Heart left ventricle (tissue), 16 donors: Measurements from ENCODE around the gene POLR3A. TPM values are rescaled to one million over a fixed set of nuclear protein-coding genes. Genes with fewer than 3 reads are reported as not detected.

Experiments
- ATAC-seq, 4 donors: fragments of 200-7000 bp; cut with Tn5 transposase; one replicate each; pipeline ENCODE4 v1.9.1; 2020 to 2022; ENCODE audit warnings: moderate library complexity in 4 of 4, mild to moderate bottlenecking in 3 of 4, moderate number of reproducible peaks in 1 of 4
- DNase-seq, 5 donors: peaks; one replicate each; pipeline ENCODE4 v3.0.0-alpha.2; 2020
- H3K27ac ChIP-seq, 12 donors: fragments of 200-600 bp; sonication (generic) in 4 of 12; one replicate each; pipeline versions ENCODE4 v1.5.0 to v1.8.0; 2016 to 2022; ENCODE audit warnings: mild to moderate bottlenecking in 2 of 12
- H3K27me3 ChIP-seq, 9 donors: fragments of 200-600 bp; sonication (generic) in 2 of 9; one replicate each; pipeline versions ENCODE4 v1.5.1 to v1.8.0; 2016 to 2022; ENCODE audit warnings: mild to moderate bottlenecking in 3 of 9
- H3K36me3 ChIP-seq, 9 donors: fragments of 200-600 bp; sonication (generic) in 2 of 9; one replicate each; pipeline versions ENCODE4 v1.5.0 to v1.8.0; 2018 to 2022; ENCODE audit warnings: mild to moderate bottlenecking in 2 of 9
- H3K4me1 ChIP-seq, 12 donors: fragments of 200-600 bp; sonication (generic) in 4 of 12; one replicate each; pipeline versions ENCODE4 v1.5.0 to v1.8.0; 2016 to 2022; ENCODE audit warnings: mild to moderate bottlenecking in 3 of 12
- H3K4me3 ChIP-seq, 12 donors: fragments of 200-600 bp; sonication (generic) in 4 of 12; one replicate each; pipeline versions ENCODE4 v1.5.0 to v1.8.0; 2017 to 2022; ENCODE audit warnings: mild to moderate bottlenecking in 9 of 12, moderate library complexity in 4 of 12
- H3K9me3 ChIP-seq, 12 donors: fragments of 200-600 bp; sonication (generic) in 4 of 12; one replicate each; pipeline versions ENCODE4 v1.5.0 to v1.8.0; 2016 to 2022; ENCODE audit warnings: mild to moderate bottlenecking in 1 of 12
- CTCF ChIP-seq, 12 donors: fragments of 200-600 bp; sonication (generic) in 4 of 12; IDR thresholded peaks; one replicate each; pipeline versions ENCODE4 v1.5.0 to v1.8.0; 2018 to 2022; ENCODE audit warnings: antibody characterized with exemption in 12 of 12, mild to moderate bottlenecking in 5 of 12
- POLR2A ChIP-seq, 2 donors: fragments of 450-650 bp; IDR thresholded peaks; one replicate each; pipeline ENCODE4 v1.6.1; 2017; ENCODE audit warnings: antibody characterized with exemption in 2 of 2, mild to moderate bottlenecking in 2 of 2, moderate library complexity in 2 of 2
- WGBS, 4 donors: extraction: QIAGEN DNeasy Blood & Tissue Kit in 2 of 4; methylation state at CpG; one replicate each; pipeline versions ENCODE4 v1.1.5 to v1.1.7; 2013 to 2018; 5-methylcytosine and 5-hydroxymethylcytosine counted together
- intact Hi-C, 10 donors: fragments of 100-400 bp; cut with DNase I; formaldehyde crosslinking; loops; one replicate each; pipeline versions ENCODE4 v1.11.1 to v1.14.2; 2022
- polyA plus RNA-seq, 2 donors: library from polyadenylated mRNA; stranded (reverse); fragments of 200-250 nt; gene quantifications; one replicate each; pipeline ENCODE4 v1.2.3, GENCODE V29; 2013
- total RNA-seq, 9 donors: library from RNA; depleted of rRNA in 2 of 9; stranded (reverse); fragments of >200 nt in 2 of 9; fragmentation: NEBNext Ultra II Directional in 3 of 9; extraction: Animal tissue kit (Norgen Biotek cat#: 25700) in 3 of 9; gene quantifications; one replicate each; pipeline versions ENCODE4 v1.1.0 to v1.2.4, GENCODE V29; 2016 to 2023
- donor health status: ischemic (EF 13 %, LVEDD 7.1; RV severe dilation, severe dysfunction).
- donor health status: healthy with polysubstance abuse.
- donor health status: DM: no; HTN: yes; CAD: no.
- donor health status: DM: no; HTN: no; CAD: no.
- donor health status: ischemic (EF 25% LVEDD 6.9; RV normal size, moderate dysfunction).
- donor health status: ischemic (EF 25% LVEDD 5.7; RV mildly dilated, moderate dysfunction).
- donor health status: healthy.
- donor health status: DM: yes; HTN: yes; CAD: no.
- donor health status: ischemic (EF 35%, LVEDD 5.7; RV mildly dilated, moderate dysfunction).
- donor health status: nonischemic (EF 11% LVEDD 7.7; RV severe dilation, severe dysfunction).
- donor health status: DM: yes; HTN: yes; CAD: no.
- donor health status: PGD.
- donor health status: ischemic (EF 29% LVEDD 5.4; RV normal size, mild dysfunction).
- donor health status: nonischemic (EF 23%, LVEDD 6.1; RV moderate dilation, normal function).

POLR3A gene
- total and polyA plus RNA-seq, 11 donors = 3.8 to 12.9 (median 8.9) TPM

GRCh38 chr10:77963901-77964300, 65.4 kb downstream of the POLR3A start:
- intact Hi-C loops = no loop called here
- Histone ChIP-seq H3K36me3 (no peaks in the 10 kb centered on the region), H3K4me3 (no peak overlapping the region), H3K27ac (no peak overlapping the region), H3K27me3 (no peaks in the 10 kb centered on the region), H3K9me3 (no peaks in the 10 kb centered on the region), H3K4me1 (peaks cover 0 to under 1% (median 0%) of the 10 kb centered on the region in 12 donors)
- TF ChIP-seq POLR2A (IDR thresholded peaks at IDR 0.05) (no peak), CTCF (IDR thresholded peaks at IDR 0.05) (no peak)
- DNase-seq = no peak
- no peak for ATAC-seq
- WGBS, 4 donors = 95 to 97% (median 96%) methylated on average over 7 of the region's 7 CpGs

- DNase-seq (no peak), ATAC-seq (no peak)
- no peak for TF ChIP-seq POLR2A (IDR thresholded peaks at IDR 0.05)
- no peak for TF ChIP-seq CTCF (IDR thresholded peaks at IDR 0.05)
- intact Hi-C loops = no loop called here
- 80 to 94% (median 91%) methylated on average over 7 of the region's 7 CpGs for WGBS, 4 donors
- Histone ChIP-seq H3K4me3 (no peak overlapping the region), H3K27ac (no peak overlapping the region), H3K27me3 (peaks cover 0 to under 1% (median 0%) of the 10 kb centered on the region in 9 donors), H3K36me3 (no peaks in the 10 kb centered on the region), H3K4me1 (no peaks in the 10 kb centered on the region), H3K9me3 (no peaks in the 10 kb centered on the region)
These were observed 66.8 kb downstream of the POLR3A start for GRCh38 chr10:77962350-77963146.

- intact Hi-C loops = no loop called here
- DNase-seq (no peak), ATAC-seq (no peak)
- Histone ChIP-seq H3K27ac (no peak overlapping the region), H3K4me1 (no peaks in the 10 kb centered on the region), H3K4me3 (no peak overlapping the region), H3K27me3 (peaks cover 0 to 4% (median 0%) of the 10 kb centered on the region in 9 donors), H3K36me3 (no peaks in the 10 kb centered on the region), H3K9me3 (no peaks in the 10 kb centered on the region)
- WGBS, 4 donors = 90 to 95% (median 94%) methylated on average over 6 of the region's 6 CpGs
- TF ChIP-seq POLR2A (IDR thresholded peaks at IDR 0.05) (no peak), CTCF (IDR thresholded peaks at IDR 0.05) (no peak)
These were observed 67.6 kb downstream of the POLR3A start for GRCh38 chr10:77961668-77962067.

GRCh38 chr10:77960829-77961329, 68.4 kb downstream of the POLR3A start:
- H3K27ac ChIP-seq = no peak overlapping the region
- peaks cover 0 to 4% (median 0%) of the 10 kb centered on the region in 9 donors for H3K27me3 ChIP-seq
- no peaks in the 10 kb centered on the region for H3K36me3 ChIP-seq
- DNase-seq = no peak
- TF ChIP-seq POLR2A (IDR thresholded peaks at IDR 0.05) (no peak), CTCF (IDR thresholded peaks at IDR 0.05) (no peak)
- intact Hi-C loops = no loop called here
- H3K4me3 ChIP-seq = no peak overlapping the region
- 76 to 94% (median 94%) methylated on average over 6 of the region's 6 CpGs for WGBS, 4 donors
- H3K9me3 ChIP-seq = no peaks in the 10 kb centered on the region
- no peaks in the 10 kb centered on the region for H3K4me1 ChIP-seq
- ATAC-seq = no peak
